Activated CD8-positive, alpha-beta memory T cell treated with anti-CD3 and anti-CD28 coated beads for 48 hours (primary cell): ENCODE measurements around the gene FCRLB.
A peak's percentile ranks its signal among the peaks of the same experiment; 100 is the strongest.
"Not testable (repeated sequence)": the region's sequence is repeated elsewhere in the genome, so short reads cannot be mapped to it uniquely, and the experiment has no call there.

Experiments
- DNase-seq, 3 experiments: peaks; one replicate each; pipeline ENCODE4 v3.0.0-alpha.2; 2020; ENCODE audit warnings: low read depth in 2 of 3, low spot score in 2 of 3

Gene FCRLB

DNA sequence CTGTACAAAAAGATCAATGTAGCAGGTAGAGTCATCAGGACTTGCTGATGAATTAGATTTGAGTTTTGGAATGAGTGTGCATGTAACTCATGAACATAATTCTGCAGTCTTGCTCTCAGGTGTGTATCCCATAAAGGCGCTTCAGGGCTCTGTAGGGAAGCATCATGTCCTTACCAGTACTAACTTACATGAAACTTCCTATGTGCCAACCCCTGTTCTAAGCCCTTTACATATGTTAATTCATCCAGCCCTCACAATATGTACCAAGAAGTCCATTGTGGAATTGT, 2.1 kb upstream of the FCRLB start:
- DNase-seq: no peak

DNA sequence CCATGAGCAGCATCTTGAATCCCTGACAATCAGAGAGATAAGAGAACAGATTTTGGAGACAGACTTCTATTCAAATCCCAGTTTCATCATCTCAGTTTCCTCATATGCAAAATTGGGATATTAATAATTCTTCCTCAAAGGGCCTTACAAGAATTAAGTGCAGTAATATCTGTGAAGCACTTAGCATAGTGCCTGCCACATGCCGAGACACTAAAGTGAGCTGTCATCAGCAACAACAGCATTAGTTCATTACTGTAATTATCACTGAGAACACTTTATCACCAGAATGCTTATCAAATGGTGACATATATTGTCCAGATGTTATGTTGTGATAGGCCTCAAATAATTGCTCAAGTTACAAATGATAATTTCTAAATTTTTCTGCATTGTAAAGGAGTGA, 922 bp upstream of the FCRLB start:
- no peak for DNase-seq

DNA sequence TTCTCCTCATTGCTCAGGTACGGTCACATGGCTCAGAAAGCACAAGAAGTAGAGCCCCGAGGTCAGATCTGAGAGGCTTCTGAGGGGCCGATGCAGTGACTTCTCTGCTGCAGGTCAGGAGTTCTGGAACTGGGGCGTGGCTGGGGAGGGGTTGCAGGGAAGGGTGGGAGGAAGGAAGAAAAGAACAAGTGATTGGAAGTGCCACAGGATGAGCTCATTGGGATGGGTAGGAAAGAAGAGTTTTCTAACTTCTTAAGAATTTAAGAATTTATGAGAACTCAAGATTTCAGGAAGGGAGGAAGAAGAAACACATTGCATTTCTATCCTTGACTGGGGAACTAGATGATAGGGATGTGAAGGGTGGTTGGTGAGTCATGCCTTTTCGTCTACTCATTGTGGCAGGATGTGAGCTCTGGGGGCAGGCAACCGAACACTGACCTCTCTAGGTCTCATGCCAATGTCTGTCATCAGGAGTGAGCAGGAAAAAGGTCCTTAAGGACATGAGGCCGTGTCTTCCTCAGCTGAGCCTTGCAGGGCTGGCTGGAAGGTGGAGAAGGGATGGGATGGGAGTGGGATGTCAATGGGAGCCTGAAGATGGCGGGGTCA, 497 bp downstream of the FCRLB start:
- no peak for DNase-seq

DNA sequence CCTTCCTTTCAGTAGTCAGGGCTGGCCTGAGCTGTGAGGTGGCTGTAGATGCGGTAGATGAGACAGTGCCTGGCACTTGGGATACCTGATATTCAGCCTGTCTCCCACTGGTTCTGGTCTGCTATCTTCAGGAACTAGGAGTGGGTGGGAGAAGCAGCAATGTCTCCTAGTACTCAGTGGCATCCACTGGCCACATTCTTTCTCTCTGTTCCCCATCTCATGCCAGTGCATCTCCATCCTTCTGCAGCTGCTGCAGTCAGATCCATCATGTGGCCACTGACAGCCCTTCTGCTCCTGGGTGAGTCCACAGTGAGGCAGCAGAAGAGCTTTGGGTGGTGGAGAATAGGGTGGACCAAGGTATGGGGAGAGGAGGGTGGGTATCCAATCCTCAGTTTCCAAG, 1.1 kb downstream of the FCRLB start:
- no peak for DNase-seq

DNA sequence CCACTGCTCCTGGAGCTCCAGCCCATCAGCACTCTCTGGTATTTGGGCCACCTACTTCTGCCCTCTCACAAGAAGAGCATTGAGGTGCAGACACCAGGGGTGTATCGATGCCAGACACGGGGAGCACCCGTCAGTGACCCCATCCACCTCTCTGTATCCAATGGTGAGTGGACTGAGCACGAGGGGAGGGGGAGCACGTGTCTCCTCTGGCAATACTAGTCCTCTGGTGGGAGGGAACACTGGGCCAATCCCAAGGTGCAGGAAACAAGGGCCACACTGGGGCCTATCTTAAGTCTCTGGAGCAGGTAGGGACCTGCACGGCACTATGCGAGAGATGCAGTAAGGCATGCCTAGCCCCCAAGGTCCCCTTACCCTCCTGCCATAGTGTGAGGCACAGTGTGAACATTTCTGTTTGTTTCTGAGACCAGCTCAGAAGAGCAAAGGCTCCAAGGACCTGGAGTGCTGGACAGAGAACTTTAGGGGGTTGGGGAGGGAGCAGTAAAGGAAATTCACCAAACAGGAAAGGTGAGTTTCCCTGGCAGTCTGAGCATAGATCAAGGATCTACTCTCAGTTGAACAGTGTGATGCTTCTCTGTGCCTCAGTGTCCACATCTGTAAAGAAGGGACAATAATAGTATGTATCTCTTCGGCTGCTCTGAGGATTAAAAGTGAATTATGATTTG, 2.3 kb downstream of the FCRLB start:
- DNase-seq: no peak

DNA sequence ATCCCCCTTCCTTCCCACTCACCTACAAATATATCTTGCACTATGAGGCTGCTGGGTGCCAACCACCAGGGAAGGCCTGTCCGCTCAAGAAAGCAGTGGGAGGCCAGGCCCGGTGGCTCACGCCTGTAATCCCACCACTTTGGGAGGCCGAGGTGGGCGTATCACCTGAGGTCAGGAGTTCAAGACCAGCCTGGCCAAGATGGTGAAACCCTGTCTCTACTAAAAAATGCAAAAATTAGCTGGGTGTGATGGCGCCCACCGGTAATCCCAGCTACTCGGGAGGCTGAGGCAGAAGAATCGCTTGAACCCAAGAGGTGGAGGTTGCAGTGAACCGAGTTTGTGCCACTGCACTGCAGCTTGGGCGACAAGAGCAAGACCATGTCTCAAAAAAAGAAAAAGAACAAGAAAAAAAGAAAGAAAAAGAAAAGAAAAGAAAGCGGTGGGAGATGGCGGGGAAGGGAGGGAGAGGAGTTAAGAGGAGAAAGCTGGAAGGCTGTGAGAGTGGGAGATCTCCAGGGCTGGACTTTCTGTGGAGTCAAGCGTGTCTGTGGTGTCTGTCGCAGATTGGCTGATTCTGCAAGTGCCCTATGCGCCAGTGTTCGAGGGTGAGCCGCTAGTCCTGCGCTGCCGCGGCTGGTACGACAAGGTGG, 4.0 kb downstream of the FCRLB start:
- not testable (repeated sequence) for DNase-seq

DNA sequence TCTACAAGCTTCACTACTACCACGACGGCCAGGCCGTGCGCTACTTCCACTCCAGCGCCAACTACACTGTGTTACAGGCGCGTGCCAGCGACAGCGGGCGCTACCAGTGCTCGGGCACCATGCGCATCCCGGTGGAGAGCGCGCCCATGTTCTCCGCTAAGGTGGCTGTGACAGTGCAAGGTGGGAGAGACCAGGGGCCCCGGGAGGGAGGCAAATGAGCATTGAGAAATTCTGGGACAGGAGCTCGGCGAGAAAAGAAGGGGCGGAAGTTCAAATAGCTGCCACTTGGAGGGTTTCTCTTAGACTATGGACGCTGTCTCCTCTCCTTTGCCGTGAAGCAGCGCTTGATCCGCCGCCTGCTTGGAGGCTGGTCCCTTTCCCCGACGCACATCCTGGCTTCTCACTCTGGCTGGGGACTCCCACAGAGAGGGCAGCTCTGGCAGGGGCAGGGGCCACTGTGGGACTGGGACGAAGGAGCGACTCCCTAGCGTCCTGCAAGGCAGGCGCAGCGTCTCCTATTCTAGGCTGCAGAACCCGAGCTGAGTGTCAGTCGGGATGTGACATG, 4.6 kb downstream of the FCRLB start:
- no peak for DNase-seq

DNA sequence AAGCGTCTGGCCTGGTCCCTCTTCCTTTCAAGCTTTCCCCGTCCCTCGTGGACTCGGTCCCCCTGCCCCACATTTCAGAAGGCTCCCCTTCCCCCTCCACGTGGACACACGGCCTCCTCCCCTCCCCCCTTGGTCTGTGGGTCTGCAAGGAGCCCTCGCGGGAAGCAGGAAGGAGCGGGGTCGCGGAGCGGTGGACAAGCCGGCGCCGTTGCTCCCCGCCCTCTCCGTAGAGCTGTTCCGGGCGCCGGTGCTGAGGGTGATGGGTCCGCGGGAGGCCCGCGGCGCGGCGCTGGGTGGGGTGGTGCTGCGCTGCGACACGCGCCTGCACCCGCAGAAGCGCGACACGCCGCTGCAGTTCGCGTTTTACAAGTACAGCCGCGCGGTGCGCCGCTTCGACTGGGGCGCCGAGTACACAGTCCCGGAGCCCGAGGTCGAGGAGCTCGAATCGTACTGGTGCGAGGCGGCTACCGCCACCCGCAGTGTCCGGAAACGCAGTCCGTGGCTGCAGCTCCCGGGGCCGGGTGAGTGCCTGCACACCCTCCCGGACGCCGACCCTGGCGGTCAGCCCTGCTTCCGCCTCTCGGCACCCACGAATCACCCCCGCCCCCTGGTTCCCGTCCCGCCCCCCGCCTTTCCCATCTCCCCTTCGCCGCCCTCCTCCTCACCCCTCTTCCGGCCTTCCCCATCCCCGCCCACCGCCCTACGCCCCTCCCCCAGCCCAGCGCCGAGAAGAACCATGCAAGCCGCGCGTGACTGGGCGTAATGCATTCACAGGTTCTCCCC, 5.3 kb downstream of the FCRLB start:
- DNase-seq: peak in 2 of 3 experiments; percentile 41 to 47

DNA sequence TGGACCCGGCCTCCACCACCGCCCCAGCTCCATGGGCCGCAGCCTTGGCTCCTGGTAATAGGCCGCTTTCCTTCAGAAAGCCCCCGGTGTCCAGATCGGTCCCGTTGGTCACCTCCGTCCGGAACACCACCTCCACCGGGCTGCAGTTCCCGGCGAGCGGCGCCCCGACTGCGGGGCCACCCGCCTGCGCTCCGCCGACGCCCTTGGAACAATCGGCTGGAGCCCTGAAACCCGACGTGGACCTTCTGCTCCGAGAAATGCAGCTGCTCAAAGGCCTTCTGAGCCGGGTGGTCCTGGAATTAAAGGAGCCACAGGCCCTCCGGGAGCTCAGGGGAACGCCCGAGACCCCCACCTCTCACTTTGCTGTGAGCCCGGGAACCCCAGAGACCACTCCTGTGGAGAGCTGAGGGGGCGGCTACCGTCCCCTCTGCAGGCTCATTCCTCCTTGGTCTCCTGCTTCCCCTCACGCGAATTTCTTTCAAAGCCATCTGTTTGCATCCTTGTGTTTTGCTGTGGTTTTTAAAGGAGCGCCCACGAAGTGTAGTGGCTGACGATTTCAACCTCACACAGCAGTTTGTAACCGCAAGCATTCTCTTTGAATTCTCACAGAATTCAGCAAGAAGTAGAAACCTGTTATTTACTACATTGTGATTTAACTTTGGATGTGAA, 6.0 kb downstream of the FCRLB start:
- no peak for DNase-seq

DNA sequence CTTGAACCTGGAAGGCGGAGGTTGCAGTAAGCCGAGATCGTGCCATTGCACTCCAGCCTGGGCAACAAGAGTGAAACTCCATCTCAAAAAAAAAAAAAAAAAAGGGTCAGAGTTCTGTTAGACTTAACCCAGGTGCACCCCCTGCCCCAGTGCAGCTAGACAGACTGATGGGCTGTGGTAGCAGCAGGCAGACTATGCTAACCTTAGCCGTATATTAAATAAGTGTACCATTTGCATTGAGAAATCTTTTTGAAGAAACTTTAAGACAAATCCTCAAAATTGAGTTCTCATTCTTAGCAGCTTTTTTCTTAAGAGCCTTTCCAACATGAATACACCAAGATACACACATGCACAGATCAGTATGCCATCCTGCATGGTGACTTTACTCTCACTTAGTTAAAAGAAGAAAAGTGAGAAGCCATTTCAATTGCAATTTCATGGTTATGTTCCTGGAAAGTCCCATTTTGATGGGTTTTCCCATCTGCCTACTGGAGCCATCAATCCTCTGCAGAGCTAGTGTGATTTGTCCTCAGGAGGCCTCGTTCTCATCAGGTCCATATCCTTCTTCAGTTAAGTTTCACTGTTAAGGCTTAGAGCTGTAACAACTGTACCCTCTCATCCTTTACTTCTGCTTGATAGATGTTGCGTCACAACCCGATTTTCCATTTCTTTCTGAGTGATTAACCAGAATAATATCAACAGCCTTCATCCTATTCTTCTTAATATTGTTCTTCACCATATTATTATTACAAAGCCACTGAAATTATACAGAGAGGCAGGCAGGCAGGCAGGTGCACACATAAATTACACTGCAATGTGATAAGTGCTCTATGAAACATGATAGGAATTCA, 7.3 kb downstream of the FCRLB start:
- no peak for DNase-seq

DNA sequence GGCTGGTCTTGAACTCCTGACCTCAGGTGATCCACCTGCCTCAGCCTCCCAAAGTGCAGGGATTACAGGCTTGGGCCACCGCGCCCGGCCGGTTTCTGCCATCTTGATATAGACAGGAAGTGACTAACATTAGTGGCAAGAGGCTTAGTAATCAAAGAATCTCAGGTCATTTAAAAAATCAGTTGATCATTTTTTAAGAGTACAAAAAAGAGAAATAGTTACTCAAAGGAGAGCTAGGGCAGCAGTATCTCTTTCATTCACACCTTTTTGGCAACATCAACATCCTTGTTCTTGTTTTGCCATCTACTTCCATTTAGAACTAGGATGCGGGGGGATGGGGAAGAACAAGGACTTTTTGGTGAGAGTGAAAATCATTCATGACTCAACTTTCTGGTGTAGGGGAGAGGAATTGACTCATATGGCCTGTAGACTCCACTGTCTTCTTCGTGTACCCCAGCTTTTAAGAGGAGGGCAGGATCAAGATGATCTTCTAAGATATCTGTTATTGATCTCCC, 8.8 kb downstream of the FCRLB start:
- DNase-seq: peak in 1 of 3 experiments; percentile 34

DNA sequence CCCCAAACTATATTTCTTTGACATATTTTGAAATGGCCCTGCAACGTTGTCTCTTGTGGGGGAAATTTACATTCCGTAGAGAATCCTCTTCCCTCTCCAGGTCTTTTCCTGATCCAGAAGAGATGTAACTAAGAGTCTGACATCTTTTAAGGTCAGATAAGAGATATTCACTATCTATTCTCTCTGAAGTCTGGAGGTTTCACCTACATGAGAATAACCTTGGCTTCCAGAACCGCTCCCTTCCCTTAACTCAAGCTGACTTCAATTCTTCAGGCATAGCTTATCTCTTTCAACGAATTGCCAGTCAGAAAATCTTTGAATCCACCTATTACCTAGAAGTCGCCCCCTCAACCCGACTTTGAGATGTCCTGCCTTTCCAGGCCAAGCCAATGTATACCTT, 9.9 kb downstream of the FCRLB start:
- DNase-seq: no peak

DNA sequence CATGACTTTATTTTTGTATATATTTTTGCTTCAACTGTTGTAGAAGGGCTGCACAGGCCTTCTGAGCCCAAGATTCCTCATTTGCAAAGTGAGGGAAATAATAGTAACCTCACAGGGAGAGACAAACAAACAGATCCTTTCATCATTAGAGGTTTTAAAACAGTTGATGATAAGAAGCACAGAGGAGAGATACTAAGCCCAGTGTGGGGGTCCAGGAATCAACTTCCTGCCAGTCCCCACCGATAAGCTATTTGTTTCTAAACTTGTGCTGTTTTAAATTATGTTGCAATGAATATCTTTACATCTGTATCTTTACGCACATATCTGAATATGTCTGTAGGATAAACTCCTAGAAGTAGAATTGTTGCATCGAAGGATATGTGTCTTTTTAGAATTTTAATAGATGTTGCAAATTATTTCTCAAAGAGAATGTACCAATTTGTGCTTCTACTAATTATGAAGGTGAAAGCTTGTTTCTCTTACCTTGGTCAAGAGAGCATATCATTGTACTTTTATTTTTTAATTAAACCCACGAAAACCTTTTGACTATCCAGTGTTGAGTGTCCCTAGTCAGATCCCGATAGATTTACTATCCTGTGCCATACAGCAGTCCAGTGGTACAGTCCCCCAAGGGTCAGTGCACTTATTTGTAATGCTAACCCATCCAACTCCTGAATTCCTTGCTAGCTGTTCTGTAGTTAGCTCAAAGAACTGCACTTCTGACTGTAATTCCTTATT, 10.8 kb downstream of the FCRLB start:
- DNase-seq: no peak

DNA sequence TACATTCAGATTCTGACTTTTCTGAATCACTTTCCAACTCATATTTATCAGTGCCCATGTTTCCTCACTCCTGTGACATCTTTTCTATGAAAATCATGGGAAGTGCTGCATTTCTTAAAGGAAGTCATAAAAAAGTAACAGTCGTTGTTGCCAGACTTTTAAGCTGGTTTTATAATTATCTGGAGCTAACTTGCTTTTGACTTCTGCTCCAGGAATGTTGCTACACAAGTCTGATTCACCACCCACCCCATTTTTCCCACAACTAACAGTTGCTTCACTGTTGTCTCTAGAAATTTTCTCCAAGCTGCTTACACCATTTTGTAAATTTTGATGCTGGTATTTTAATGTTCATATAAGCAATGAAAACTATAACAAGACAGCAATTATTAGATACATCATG, 12.2 kb downstream of the FCRLB start:
- no peak for DNase-seq

DNA sequence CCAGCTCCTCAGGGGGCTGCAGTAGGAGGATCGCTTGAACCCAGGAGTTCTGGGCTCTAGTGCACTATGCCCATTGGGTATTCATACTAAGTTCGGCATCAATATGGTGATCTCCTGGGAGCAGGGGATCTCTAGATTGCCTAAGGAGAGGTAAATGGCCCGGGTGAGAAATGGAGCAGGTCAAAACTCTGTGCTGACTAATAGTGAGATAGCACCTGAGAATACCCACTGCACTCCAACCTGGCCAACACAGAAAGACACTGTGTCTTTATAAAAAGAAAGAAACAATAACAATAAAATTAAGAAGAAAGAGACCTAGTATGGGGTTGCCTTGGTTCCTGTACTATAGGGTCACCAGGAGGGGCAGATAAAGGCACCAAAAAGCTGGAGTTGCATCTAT, 14.5 kb downstream of the FCRLB start:
- no peak for DNase-seq

DNA sequence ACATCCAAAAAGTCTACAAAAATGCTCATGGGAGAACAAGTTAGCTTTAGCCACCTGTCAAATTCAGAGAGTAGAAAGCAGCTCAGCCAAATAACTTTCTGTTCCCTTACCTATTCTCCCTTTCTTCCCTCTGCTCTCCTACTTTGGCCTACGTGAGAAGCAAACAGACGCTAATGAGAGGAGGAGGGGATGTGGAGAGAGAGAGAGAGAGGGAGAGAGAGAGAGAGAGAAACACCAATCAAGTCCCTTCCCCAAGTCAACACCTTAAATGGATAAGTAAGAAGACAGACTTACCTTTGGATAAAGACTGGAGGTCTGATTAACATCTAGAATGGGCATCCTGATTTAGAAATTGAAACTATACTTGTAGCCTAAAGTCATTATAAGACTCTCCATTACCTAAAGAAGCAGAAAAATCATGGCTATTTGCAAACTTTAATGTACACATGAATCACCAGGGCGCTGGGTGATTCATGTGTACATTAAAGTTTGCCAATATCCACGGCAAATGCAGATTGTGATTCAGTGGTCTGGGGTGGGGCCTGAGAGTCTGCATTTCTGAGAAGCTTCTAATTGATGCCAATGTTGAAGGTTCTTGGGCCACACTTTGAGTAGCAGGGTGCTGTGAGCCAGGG, 15.1 kb downstream of the FCRLB start:
- DNase-seq: no peak

DNA sequence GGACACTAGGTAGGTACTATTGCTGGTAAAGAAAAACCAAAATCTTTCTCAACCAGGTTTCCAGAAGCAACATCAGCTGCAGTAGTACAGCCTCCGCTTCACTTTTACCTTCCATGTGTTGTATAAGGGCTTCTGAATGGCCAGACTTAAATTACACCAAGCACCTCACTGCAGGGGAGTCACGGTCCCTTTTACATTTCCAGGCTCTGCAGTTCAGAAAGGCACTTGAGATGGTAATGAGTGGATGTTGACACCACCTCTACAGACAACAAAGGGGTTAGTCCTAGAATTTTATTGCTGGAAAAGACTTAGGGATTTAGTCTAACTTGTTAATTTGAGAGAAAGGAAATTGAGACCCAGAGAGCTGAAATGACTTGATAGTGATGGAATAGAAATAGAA, 16.3 kb downstream of the FCRLB start:
- no peak for DNase-seq

DNA sequence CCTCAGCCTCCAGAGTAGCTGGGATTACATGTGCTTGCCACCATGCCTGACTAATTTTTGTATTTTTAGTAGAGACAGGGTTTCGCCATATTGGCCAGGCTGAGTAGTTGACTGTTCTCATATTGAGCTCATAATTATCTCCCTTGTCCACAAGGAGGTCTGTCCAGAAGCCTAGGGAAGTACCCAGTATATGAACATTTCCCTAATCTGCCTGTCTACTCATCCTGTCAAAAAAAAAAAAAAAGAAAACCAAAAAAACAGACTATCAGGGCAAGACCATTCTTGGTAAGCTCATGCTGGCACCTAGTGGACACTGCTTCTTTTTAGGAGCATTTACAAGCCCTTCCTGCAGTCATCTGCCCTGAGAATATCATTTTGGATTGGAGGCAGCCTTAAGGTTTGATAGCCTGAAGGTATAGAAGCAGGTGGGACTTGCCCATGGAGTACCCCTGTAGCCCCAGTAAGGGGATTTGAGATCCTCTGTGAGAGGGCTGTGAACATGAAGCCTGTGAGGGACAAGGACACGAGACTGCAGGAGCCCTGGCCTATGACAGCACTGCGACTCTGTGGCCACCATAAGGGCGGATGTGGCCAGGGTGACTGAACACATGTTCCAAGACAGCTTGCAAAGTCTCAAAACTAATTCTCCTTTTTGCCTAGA, 17.4 kb downstream of the FCRLB start:
- DNase-seq: peak in 1 of 3 experiments; percentile 49
